NCI-H2107 treated with DMSO at 0.1 percent for 48 hours (cell line): Measurements from ENCODE around the gene MPZL1.

Experiments used
- DNase-seq: peaks from one replicate; lab custom pipeline; 2025; ENCODE audit not compliant: unreplicated experiment; lab: John Stamatoyannopoulos, UW

Gene MPZL1

GRCh38 chr1:167776151-167776550 lies 54.4 kb downstream of the MPZL1 start:
- DNase-seq = no peak

- no peak for DNase-seq
Measured at GRCh38 chr1:167776616-167777268, 55.0 kb downstream of the MPZL1 start.

- no peak for DNase-seq
Measured at GRCh38 chr1:167777269-167777650, 55.5 kb downstream of the MPZL1 start.

- no peak for DNase-seq
Measured at GRCh38 chr1:167781558-167781957, 59.8 kb downstream of the MPZL1 start.

GRCh38 chr1:167782946-167783345 lies 61.2 kb downstream of the MPZL1 start:
- no peak for DNase-seq

GRCh38 chr1:167784876-167785550 lies 63.2 kb downstream of the MPZL1 start:
- no peak for DNase-seq

- no peak for DNase-seq
Measured at GRCh38 chr1:167786502-167786901, 64.7 kb downstream of the MPZL1 start.

GRCh38 chr1:167789501-167789900 lies 67.7 kb downstream of the MPZL1 start:
- DNase-seq = no peak

GRCh38 chr1:167790117-167790516 lies 68.3 kb downstream of the MPZL1 start:
- DNase-seq = no peak

- no peak for DNase-seq
Measured at GRCh38 chr1:167791281-167792187, 69.8 kb downstream of the MPZL1 start.

GRCh38 chr1:167792188-167792565 lies 70.4 kb downstream of the MPZL1 start:
- no peak for DNase-seq

GRCh38 chr1:167794043-167794442 lies 72.3 kb downstream of the MPZL1 start:
- no peak for DNase-seq

- DNase-seq = no peak
Measured at GRCh38 chr1:167795810-167796740, 74.3 kb downstream of the MPZL1 start.

GRCh38 chr1:167797015-167797414 lies 75.2 kb downstream of the MPZL1 start:
- no peak for DNase-seq

- DNase-seq = no peak
Measured at GRCh38 chr1:167798952-167799351, 77.2 kb downstream of the MPZL1 start.

- DNase-seq = no peak
Measured at GRCh38 chr1:167799747-167800146, 78.0 kb downstream of the MPZL1 start.

- DNase-seq = no peak
Measured at GRCh38 chr1:167800251-167800650, 78.5 kb downstream of the MPZL1 start.

GRCh38 chr1:167802235-167802634 lies 80.5 kb downstream of the MPZL1 start:
- DNase-seq = no peak

GRCh38 chr1:167803358-167804207 lies 81.8 kb downstream of the MPZL1 start:
- DNase-seq = peak; percentile 74

- DNase-seq = no peak
Measured at GRCh38 chr1:167805041-167805556, 83.3 kb downstream of the MPZL1 start.
